Hematopoietic multipotent progenitor cell treated with erythropoietin and hydrocortisone succinate and interleukin-3 and kit ligand, for 17 days (in vitro differentiated cells): ENCODE results near the gene KIRREL3.
A peak's percentile ranks its signal among the peaks of the same experiment; 100 is the strongest.

Source experiments
- DNase-seq: peaks from one replicate; pipeline ENCODE4 v3.0.0-alpha.2; 2015; ENCODE audit warnings: low spot score

The KIRREL3 gene

GRCh38 chr11:126997196-126997595 is 3.4 kb downstream of the KIRREL3 start:
- no peak for DNase-seq

GRCh38 chr11:126996036-126996804 is 4.3 kb downstream of the KIRREL3 start:
- DNase-seq = no peak

- no peak for DNase-seq
Observed at GRCh38 chr11:126993599-126993998, 7.0 kb downstream of the KIRREL3 start.

DNA sequence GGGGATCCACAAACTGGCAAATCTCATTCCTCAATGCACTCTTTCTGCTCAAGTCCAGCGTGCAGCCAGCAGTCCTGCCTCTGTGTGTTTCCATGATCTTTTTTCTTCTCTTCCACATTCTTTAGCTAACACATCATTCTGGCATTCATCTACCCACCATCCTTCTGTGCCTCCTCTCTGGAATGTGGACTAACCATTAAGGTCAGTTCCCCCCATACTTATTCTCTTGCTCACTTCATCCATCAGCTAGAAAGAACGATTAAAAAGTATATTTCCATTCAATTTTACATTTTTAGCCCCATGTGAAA is 7.8 kb downstream of the KIRREL3 start:
- DNase-seq = no peak

DNA sequence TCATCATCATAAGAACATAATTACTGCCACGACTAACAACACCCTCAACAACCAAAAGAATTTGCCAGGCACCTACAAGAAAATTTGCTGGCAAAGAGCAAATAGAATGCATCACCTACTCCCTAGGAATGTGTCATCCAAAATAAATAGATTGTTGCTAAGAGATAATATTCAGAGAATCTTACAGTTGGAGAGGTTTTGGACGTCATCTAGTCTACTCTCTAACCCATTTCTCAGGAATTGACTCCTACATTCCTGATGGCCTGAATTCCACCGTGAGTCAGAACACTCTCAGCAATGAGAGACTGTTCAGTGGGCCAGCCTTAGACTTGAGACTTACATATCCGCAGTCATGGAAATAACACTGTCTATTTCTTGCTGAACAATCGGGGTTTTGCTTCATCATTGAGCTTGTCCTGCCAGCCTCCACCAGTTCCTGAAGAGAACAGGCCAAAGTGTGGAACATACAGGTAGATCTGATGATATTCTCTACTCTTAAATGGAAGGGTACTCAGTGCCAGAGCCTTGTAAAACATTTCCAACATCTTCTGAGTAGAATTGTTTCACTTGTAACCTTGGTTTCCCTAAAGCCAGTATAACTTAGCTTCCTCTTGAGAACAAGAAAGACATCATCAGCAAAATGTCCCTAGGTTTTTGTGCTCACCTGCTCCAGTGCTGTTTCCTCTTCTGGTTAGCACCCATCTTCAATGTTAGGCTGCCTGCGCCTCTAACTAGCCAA is 8.3 kb downstream of the KIRREL3 start:
- DNase-seq = no peak

DNA sequence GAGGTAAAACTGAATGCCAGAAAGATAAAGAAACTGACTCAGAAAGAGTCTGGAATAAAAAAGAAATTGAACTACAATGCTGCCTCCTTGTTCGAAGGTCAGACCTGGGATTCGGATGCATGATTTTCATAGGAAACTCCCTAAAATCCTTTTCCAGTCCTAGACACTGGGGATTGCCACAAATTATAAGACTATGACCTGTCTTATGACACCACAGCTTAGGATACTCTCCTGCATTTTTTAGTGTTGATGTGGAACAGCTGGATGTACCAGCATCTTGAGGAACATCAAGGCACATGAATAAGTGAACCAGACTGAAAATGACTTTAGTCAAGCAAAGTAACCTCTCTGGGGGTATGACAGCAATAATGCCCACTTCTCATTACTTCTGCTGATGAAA is 9.0 kb downstream of the KIRREL3 start:
- no peak for DNase-seq

GRCh38 chr11:126990716-126991480 is 9.7 kb downstream of the KIRREL3 start:
- no peak for DNase-seq

DNA sequence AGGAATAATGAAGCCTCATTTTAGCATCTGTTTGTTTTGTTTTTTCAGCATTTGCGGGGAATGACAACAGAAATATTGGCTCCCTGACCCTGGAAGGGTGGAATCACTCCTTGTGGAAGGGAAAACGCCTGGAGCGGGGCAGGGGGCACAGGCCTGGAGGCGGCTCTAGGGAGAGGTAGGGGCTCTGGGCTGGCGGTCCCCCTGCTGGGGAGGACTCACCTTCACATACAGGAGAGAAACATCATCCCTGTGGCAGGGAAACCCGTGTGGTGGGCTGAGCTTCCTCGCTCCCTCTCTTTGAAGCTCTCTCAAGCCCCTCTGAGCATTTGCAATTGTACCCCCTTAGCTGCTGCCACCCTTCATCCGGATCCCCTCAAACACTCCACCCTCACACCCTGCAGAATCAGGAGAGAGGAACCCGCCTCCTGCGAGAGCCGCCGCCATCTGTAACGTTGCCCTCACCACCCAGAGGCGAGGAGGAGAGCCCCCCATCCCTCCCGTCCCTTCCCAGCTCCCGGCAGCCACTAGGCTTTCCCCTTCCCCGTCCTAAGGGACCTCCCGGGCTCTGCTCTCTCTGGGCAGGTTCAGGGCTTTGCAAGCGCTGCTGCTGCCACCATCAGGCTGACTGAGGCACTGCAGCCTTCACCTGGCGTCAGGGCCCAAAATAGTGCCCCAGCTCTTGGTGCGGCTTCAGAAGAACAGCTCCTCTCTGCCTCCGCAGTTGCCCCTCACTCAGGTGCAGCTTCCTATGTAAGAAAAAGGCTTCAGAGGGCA is 10.4 kb downstream of the KIRREL3 start:
- peak; percentile 16 for DNase-seq

DNA sequence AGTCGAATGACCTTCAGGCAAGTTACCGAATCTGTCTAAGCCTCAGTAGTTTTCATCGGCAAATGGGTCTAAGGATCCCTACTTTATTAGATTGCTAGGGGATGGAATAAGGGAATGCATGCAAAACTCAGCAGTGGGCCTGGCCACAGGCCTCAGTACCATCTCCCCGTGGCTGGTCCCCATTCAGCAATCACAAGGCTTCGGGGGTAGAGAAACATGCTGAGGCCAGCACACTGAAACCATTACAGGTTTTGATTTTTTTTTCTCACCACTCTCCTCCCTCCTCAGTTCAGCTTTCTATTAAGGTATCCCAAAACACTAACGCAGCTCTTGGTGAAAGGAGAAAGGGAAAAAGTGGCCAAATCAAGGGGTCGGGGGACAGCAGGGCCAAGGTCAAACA is 11.9 kb downstream of the KIRREL3 start:
- DNase-seq = no peak

- no peak for DNase-seq
Observed at GRCh38 chr11:126981635-126982034, 18.9 kb downstream of the KIRREL3 start.

- no peak for DNase-seq
Observed at GRCh38 chr11:126978911-126979310, 21.7 kb downstream of the KIRREL3 start.

GRCh38 chr11:126978165-126978564 is 22.4 kb downstream of the KIRREL3 start:
- DNase-seq = no peak

GRCh38 chr11:126973051-126973450 is 27.5 kb downstream of the KIRREL3 start:
- no peak for DNase-seq

DNA sequence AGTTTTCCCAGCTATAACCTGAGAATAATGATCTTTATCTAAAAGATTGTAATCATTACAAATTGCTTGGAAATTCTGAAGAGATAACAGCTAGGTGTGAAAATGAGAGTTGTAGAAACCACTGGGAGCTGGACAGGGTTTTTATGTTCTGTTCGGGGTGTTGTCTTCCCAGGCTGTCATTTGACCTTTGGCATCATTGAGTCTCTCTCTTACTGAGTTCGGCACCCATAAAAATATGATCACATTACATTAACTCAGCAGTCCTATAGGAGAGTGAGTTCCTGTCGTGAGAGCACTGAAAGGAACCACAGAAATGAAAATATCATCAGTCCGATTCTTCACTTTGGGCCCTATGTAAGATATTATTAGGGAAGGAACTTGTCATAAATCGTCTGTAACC is 29.3 kb downstream of the KIRREL3 start:
- DNase-seq = no peak

DNA sequence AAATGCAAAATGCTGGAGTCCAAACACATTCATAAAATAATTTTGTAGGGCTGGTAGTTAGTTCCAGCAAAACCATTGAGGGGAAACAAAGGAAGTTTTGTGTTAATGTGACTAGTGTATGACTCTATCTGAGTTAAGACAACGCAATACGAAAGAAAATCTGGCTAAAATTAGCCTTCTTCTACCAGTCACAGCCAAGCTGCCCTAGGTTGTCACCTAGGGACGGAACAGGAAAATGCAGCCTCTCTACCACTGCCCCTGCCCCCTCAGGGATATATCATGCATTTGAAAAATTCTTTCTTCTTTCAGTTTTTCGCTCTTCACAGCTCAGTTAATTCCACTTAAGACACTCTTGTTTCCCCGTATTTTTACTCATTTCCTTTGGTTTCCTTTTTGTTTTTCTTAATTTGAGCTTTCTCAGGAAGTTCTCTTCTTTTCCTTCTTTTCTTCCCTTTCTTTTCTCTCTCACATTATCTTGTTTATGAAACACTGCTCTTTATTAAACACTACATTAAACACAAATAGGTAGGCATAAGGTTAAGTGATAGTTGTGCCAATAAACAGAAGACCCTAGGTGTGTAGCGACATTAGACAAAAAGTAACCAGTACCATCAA is 30.6 kb downstream of the KIRREL3 start:
- DNase-seq = no peak

DNA sequence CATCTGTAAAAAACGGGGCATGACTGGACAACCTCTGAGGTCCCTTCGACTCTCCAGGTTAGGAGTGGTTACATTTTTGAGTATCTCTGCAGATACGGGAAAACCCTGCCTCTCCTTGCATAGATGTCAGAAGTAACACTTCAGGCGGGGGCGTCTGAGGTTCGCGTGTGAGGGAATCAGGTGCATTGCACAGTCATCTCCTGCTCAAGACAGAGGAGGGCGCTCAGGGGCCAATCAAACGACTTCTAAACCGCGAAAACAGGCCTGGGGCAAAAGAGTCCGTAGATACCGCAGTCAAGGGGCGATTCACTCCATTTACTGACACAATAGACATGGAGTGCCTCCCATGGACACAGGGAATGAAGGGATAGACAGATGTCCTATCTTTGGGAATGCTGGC is 31.7 kb downstream of the KIRREL3 start:
- no peak for DNase-seq

GRCh38 chr11:126965331-126965730 is 35.2 kb downstream of the KIRREL3 start:
- DNase-seq = no peak

GRCh38 chr11:126963603-126964363 is 36.8 kb downstream of the KIRREL3 start:
- no peak for DNase-seq

- no peak for DNase-seq
Observed at GRCh38 chr11:126963115-126963514, 37.5 kb downstream of the KIRREL3 start.

DNA sequence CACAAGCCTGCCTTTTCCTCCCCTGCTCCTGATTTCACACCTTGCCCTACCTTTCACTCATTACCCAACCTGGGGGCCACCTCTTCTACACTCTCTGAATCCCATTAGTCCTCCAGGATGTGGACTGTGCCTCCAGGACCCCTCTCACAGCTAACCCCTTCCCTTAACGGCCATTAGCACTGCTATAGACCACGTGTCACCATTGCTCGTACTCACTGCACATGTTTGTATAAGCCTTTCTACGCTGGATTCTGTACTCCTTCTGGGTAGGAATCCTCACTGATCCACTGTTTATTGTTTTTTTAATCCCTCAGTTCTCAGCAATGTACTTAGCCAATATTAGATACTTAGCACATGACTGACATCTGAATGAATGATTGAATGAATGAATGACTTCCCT is 40.9 kb downstream of the KIRREL3 start:
- no peak for DNase-seq

- no peak for DNase-seq
Observed at GRCh38 chr11:126956635-126957034, 43.9 kb downstream of the KIRREL3 start.
